ENCODE data around the gene COQ10B. TPM values are rescaled to one million over a fixed set of nuclear protein-coding genes. Genes with fewer than 3 reads are reported as not detected.
"Not testable (repeated sequence)": the region's sequence is repeated elsewhere in the genome, so short reads cannot be mapped to it uniquely, and the experiment has no call there.

COQ10B gene
- total RNA-seq, 1 experiment from 2014 or later = 28.0 TPM

DNA sequence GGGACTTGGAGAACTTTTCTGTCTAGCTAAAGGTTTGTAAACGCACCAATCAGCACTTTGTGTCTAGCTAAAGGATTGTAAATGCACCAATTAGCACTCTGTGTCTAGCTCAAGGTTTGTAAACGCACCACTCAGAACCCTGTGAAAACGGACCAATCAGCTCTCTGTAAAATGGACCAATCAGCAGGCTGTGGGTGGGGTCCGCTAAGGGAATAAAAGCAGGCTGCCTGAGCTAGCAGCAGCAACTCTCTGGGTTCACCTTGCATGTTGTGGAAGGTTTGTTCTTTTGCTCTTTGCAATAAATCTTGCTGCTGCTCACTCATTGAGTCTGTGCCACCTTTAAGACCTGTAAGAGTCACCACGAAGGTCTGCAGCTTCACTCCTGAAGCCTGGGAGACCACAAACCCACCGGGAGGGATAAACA is 2.4 kb upstream of the COQ10B start:
- not testable (repeated sequence) for DNase-seq (ENCODE audit: low spot score)

DNA sequence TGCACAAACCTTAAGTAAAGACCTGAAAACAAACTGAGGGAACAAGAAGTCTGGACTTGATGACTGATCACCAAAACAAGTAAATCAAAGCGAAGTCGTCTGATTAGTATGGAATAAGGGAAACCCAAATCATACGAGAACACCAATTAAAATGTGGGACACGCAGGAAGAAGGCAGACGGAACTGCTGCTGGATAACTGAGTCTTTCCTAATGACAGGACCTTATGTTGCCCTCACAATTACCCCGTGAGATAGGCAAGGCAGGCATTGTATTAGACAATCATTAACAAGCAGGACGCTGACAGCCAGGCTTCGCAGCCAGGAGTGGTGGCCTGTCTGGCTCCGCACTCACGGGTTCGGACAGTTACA is 614 bp upstream of the COQ10B start:
- DNase-seq (ENCODE audit: low spot score) = no peak

DNA sequence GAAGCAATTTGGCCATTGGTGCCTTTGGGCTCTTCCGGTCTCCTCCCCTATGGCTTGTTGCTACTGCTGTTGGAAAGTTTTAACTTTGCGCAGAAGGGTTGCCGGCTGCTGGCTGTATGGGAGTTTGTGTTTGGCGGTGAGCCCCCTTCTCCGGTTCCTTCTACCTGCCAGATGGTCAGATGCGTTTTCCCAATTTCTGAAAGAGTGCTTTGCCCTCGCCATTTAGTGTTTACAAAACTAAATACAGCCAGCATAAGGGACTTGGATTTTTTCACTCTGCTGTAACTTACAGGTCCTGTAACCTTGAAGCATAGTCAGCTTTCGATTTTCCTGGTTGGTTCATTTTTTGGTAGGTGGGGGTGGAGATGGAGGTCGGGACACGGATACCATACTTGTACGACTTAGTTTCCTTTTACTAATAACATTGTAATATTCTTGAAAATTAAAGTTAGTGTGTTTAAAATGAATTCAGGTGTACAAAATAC is 604 bp downstream of the COQ10B start:
- no peak for DNase-seq (ENCODE audit: low spot score)

DNA sequence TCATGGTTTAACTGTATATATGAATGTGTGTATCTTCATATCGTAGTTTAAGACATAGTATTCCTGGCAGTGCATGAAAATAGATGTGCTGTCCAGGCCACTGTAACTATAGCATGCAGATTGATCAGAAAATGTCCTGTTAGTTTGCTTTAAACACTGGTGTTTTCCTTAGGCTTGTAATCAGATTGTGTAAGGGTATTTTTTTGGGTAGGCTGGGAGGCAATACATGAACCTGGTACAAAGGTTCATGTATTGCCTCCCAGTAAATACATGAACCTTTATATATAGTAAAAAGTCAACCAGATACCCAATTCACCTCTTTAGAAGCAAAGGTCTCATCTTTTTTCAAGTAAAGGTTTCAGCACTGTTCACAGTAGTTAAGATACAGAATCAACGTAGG is 1.6 kb downstream of the COQ10B start:
- no peak for DNase-seq (ENCODE audit: low spot score)

DNA sequence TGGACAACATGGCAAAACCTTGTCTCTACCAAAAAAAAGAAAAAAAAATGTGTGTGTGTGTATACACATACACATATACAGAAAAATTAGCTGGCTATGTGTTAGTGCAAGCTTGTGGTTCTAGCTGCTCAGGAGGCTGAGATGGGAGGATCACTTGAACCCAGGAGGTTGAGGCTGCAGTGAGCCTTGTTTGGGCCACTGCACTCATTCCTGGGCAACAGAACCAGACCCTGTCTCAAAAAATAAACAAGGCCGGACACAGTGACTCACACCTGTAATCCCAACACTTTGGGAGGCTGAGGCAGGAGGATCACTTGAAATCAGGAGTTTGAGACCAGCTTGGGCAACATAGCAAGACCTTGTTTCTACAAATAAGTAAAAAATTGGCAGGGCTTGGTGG is 2.1 kb downstream of the COQ10B start:
- no peak for DNase-seq (ENCODE audit: low spot score)

DNA sequence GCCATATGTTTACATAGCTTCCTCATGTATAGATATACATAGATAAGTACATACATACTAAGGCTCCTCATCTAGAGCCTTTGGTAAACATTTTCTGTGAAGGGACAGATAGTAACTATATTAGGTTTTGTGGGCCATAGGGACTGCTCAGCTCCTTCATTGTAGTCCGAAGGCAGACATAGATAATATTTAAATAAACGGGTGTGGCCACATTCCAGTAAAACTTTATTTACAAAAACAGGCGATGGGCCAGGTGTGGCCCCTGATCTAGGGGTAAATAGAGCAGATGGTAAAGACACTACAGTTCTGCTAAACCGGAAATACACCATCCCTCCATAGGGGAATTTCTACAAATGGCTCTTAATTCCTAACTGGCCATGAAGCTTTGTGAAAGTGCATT is 7.3 kb downstream of the COQ10B start:
- no peak for DNase-seq (ENCODE audit: low spot score)

DNA sequence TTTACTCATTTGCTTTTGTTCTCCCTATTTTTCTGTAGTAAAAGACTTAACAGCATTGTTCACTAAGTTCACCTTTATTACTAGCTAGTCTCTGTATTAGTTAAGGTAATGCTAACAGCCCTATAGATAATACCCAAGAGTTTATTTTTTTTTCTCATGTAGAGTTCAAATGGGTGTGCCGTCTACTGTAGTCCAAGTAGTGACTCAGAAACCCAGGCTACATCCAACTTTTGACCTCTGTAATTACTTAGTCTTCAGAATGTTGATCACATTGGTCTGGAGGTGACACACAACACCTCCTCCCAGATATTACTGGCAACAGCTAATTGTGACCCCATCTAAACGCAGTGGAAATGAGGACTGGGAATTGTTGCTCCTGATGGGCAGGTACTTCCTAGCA is 7.7 kb downstream of the COQ10B start:
- no peak for DNase-seq (ENCODE audit: low spot score)

DNA sequence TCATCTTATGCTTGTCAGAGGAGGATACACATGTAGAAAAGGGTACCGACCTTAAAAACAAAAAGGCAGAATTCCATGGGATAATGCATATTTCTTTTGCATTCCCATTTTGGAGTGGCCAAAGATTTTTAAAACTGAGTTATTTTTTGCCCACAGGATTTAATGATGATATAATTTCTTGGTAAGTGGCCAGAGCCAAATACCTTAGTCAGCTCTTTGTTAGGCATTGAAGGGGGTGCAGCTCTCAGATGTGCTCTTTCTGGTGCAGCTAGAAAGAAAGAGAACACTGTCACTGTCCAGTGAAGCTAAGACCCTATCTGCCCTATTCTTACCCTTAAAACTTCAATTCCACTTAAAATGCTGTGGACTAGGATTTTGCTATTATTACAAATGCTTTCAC is 10.8 kb downstream of the COQ10B start:
- no peak for DNase-seq (ENCODE audit: low spot score)

DNA sequence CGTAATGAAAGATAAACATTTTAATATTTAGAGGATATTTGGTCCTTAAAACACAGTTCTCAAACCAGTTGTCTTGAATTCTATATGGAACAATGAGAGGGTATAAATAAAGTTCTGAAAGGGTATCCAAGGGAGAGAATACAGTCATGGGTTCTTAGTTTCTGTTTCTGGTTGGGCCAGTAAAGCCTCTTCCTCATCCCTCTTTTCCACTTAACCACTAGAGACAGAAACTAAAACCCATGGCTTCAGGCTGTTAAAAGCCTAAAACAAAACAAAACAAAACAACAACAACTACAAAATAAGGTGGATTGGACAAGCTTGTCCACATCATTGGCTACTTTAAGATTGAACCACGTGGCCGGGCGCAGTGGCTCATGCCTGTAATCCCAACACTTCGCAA is 18.8 kb downstream of the COQ10B start:
- no peak for DNase-seq (ENCODE audit: low spot score)

DNA sequence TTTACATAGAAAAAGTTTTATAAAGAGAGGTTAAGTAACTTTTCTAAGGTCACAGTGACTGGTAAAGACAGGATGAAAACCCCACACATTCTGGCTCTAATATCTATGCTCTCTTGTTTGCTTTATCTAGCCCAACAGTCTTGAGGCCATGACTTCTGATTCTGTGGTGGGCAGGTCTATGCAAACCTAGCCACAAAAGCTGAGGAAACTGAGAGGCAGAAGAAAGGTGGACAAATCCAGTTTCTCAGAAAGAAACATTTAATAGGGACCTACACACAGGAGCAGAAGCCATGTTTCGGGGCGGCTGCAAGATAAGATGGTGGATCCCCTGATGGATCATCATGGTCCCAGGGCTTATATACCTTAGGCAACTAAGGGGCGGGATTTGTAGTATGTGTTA is 24.4 kb downstream of the COQ10B start:
- no peak for DNase-seq (ENCODE audit: low spot score)

DNA sequence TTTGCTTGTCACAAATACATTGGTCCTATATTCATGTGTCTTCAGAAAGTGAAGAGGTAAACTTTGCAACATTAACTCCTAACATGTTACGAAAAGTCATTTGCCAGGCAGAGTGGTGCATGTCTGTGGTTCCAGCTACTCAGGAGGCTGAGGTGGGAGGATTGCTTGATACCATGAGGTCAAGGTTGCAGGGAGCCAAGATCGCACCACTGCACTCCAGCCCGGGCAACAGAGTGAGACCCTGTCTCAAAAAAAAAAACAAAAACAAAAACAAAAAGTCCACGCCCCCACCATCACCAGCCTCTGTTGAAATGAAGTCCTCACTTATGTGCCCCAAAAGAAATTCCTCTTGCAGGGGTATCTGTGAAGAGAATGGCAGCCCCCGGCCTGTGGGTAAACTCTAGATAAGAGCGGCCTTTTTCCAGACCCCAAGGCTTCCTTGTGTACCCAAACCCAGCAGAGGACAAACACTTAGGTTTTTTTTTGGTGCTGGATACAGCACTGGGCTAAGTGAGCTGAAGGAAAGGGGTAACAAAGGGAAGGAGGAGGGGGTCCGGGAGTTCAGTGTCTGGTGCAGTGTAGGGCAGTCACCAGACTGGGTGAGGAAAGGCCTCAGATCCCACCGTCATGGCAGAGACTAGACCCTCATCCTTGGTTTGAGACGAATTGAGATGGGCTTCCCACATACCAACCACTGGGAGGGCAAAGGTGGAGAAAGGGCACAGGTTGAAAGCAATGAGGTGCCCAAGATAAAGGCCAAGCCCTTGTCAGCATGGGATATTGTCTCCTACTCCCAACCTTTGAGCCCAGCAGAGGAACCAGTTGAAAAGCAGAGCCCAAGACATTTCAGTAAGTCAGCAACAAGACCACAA is 27.0 kb downstream of the COQ10B start:
- DNase-seq (ENCODE audit: low spot score) = no peak

DNA sequence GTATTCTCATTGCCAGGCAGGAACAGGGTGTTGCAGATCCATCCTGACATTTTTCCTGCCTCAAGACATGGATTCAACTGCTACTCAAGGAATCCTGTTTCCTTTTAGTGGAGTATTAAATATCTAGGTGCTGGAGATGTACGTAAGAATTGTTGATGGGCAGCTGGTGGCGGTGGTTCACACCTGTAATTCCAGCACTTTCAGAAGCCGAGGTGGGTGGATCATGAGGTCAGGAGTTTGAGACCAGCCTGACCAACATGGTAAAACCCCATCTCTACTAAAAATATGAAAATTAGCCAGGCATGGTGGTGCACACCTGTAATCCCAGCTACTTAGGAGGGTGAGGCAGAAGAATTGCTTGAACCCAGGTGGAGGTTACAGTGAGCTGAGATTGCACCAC is 30.9 kb downstream of the COQ10B start:
- DNase-seq (ENCODE audit: low spot score) = not testable (repeated sequence)

DNA sequence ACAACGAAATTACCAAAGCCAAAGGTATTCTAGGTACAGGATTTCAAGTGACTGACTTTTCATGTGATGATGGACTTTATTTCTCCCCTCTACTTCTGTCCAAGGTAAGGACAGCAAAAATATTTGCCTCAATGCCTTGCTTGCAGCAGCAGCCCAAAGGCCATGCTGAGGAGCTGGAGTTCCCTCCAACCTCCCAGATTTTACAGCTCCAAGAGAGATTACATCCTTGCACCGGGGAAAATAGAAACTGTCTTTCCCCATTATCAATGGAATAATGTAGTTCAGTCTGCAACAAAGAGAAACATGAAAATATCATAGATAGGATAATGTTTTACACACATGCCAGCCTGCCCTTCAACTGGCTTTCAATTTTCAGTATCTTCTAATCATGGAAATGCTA is 32.8 kb downstream of the COQ10B start:
- no peak for DNase-seq (ENCODE audit: low spot score)

DNA sequence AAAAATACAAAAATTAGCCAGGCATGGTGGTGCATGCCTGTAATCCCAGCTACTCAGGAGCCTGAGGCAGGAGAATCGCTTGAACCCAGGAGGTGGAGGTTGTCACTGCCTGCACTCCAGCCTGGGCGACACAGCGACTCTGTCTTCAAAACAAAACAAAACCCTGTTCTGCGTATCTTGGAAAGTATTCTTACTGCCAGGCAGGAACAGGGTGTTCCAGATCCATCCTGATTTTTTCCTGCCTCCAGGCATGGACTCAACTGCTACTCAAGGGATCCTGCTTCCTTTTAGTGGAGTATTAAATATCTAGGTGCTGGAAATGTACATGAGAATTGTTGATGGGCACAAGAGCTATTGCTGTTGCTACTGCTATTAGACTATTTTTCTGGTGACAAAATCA is 34.0 kb downstream of the COQ10B start:
- no peak for DNase-seq (ENCODE audit: low spot score)

DNA sequence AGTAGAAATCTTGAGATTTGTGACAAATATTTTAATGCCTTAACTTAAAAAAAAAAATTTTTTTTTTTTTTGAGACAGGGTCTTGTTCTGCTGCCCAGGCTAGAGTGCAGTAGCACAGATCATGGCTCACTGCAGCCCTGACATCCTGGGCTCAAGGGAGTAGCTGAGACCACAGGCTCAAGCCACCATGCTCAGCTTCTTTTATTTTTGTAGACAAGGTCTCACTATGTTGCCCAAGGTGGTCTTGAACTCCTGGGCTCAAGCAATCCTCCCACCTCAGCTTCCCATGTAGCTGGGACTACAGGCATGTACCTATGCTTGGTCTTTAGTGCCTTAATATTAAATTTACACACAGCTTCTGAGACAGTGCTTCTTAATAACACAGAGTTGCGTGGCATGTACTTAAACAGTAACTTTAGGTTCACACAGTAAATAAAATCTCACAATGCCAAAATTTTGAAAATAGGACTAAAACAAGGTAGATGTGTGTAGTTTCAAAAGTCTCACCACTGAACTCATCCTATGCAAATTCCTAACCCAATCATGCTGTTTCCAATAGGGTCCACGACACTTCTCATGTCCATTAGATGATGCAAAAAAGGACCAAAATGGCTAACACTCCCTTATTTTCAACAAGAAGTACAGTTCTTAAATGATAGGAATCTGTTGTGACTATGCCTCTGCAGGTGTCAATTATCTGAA is 42.2 kb downstream of the COQ10B start:
- DNase-seq (ENCODE audit: low spot score) = no peak

DNA sequence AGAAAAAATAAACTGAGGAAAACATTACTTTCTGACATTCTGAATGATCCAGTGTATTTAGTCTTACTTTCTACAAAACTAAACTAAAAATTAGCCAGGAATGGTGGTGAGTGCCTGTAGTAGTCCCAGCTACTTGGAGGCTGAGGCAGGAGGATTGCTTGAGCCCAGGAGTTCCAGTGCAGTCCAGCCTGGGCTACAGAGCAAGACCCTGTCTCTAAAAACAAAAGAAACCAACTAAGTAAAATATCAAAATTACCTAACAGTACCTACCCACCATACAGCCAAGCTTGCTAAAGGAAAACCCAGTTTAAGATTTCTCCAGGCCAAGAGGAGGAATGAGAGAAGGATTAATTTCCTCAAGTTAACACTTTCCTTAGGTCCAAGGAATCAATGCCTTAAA is 43.3 kb downstream of the COQ10B start:
- DNase-seq (ENCODE audit: low spot score) = no peak

DNA sequence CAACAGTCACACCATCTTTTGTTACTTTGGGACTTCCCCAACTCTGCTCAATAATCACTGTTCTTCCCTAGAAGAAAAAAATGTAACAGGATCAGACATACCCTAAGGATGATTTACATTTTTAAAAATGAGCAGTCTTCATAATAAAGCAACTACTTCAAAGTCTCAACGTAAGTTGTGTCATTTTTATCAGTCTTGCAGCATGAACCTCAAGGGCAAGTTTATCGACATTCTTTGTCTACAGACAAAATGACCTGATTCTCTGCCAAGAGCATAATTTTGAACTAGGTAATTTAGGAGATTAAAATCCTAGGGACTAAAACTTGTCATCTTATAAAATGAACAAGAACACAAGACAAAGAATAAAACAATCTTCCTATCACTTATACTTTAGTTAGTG is 44.0 kb downstream of the COQ10B start:
- DNase-seq (ENCODE audit: low spot score) = no peak

DNA sequence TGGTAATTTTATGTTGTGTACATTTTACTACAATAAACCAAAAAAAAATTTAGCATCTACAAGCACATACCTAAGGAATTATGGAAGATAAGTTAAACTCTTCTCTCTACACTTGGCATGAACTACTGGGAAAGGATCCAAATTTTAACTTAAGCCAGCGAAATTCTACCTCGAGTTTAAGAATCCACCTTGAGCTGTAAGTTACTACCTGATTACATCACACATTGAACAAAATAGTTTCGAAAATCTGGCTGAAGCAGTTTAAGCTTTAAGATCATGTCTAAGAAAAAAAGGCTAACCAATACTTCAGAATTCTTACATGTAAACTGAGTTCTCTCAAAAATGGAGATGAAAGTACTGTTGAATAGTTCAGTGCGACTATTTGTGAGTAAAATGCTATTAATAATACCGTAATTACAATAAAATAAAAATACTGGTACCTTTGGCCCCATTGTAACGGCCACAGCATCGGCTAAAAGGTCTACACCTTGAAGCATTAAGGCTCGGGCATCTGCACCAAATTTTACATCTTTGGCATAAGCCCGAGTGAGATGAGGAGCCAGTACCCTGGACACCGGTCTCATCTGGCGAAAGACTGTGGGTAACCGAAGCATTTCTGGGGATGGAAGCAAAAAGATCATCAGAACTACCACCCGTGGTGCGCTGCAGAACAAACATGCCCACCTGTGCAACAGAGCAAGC is 45.0 kb downstream of the COQ10B start:
- DNase-seq (ENCODE audit: low spot score) = no peak

DNA sequence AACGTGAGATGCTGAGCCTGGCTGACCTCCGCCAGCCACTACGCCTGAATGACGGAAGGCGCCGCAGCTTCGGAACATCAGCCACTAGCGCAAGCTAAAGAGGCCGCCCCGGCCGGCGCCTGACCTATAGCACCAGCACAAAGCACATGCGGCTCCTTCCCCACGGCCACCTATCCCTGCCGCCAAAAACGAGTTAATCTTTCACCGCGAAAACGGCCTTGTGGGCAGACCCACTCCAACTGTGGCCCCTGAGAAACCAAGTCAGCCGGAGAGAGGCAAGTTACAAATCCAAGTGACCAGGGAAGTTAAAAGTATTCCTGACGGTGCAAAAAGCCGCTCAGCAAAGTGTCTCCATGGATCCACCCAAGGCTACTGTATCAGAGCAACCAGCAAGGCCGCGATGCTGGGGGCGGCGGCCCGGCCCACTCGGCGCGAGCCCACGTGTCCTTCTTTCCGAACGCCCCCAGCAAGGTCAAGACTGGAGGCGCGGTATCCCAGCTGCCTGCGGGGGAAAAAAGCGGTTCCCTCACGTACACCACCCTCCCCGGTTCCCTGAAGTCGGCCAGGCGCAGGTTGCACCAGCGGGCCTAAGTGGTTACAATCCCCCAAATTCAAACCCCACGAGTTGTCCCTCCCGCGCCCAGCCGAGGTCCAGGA is 45.7 kb downstream of the COQ10B start:
- DNase-seq (ENCODE audit: low spot score) = peak; percentile 10

DNA sequence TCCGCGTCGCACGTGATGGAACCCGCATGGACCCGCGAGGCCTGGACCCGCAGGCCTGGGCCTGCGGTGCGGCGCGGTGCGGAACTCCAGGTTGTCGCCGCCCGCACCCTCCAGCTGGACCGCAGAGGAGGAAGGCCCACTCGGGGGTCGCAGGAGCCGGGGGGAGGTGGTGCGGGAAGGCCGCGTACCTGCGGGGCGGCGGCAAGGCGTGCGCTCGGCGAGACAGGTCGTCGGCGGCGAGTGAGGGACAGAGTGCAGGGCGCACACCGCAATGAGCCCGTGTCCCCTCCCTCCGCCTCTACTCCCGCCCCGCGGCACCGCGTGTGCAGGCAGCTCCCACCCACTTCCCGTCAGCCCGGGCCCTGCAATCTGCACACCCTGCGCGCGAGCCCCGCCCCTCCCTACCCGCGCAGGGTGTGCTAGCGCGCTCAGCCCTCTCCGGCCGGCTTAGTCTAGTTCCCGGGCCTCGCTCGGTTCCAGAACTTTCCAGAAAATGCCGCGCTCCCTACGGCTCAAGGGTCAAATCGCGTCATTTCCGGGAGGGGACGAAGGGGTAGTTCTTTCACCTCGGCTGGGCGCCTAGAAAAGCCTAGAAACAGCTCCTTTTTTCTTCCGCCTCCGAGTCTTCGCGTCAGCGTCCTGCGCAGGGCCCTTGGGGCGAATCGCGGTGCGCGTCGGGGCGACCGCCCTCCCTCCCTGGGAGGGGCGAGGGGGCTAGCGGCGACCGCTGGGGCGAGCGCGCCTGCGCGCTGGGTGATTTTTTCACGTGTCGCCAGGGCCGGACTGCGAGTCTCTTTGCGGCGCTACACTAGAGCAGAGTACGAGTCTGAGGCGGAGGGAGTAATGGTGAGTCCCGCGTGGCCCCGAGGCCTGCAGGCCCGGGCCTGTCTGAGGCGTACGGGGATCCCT is 46.5 kb downstream of the COQ10B start, which contains the start of the genes HSPD1 and HSPE1:
Gene HSPD1, minus strand, starts transcription at position 247 of the 909 bp plus-strand sequence. CDS start 992 bp downstream, outside the sequence.
Gene HSPE1, plus strand, starts transcription at position 786 of the 909 bp plus-strand sequence. Its CDS starts 58 bp downstream, at position 844.
- peak; percentile 98 for DNase-seq (ENCODE audit: low spot score)
